Measurements from ENCODE around the gene PTCD2.

The PTCD2 gene

DNA sequence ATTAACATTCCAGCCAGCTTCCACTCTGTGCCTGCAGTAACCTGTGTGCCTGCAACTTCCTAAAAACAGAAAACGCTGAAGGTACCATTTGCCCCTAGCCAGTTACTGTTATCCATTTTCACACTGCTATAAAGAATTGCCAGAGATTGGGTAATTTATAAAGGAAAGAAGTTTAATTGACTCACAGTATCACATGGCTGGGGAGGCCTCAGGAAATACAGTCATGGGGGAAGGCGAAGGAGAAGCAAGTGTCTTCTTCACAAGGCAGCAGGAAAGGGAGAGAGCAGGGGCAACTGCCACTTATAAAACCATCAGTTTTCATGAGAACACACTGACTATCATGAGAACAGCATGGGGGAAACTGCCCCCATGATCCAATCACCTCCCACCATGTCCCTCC, 31.2 kb downstream of the PTCD2 start:
- DNase-seq = no peak

DNA sequence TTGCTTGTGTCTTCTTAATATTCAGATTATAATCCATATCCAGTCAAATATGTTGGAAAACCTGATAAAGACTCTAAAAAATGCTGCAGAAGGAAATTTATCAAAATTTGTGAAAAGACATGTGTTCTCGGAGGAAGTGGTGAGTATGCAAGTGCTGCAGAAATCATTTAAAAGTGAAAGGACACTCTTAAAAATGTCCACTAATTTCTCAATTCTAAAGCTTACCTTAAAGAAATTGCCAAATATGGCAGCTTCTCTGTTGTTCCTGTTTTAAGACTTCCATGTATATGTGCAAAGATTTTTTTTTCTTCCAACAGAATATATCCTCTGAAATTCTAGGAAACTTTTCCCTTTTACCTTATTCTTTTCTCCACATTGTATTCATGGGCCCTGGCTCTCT, 32.4 kb downstream of the PTCD2 start:
- DNase-seq = no peak

DNA sequence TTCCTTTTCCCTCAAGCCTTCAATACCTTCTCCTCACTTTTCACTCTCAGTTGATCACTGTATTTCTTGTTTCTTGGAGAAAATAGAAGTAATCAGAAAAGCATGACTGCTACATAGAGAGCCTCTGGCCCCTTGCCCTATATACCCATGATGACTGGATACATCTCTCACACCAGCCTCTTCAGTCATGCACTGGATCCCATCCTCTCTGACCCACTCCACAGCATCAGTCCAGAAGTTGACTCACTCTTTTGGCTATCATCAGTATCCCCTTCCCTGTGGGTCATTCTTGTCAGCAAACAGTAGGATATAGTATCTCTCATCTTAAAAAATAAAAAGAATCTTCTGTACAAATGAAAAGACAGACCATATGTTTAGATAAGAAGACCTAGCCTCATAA, 32.9 kb downstream of the PTCD2 start:
- no peak for DNase-seq

DNA sequence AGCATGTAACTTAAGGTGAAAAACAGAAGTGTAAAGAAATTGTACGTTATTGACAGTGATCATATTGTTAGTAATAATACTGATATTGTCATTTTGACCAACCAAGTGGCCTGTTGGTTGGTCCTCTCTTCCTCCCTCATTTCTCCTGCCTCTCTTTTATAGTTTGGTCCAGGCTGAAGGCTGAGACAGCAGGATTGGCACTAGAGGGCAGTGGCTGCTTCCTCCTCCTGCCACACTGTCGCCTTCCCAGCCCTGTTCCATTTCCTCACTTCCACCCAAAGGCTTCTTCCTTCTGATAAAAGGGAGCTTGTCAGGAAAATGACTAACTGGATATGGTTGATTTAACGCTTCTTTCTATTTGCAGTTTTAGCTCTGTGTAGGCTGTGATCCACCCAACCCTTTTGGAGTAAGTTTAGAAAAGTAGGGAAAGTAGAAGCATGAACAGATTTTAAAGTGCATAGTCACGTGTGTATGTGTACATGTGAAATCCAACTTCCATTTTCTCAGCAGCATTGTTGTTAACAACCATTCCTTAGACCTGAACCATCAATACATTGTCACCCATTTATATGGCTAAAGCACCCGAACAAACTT, 35.6 kb downstream of the PTCD2 start:
- no peak for DNase-seq

DNA sequence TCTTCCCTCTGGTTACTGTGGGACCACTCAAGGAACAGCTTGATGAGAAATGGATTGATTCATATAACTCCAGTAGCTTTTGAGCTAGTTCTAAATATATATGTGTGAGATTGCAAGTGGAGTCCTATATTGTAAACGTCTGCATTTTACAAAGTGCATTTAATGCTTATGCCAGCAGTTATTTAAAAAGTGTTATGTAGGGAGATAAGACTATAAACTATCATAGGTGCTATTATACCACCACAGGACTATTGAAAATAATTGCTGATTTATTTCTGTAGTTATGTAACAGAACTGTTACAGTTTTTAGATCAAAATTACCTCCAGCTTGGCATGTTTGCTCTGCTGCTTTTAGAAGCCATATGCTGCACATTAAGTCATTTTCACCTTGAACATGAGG, 36.2 kb downstream of the PTCD2 start:
- DNase-seq = no peak

DNA sequence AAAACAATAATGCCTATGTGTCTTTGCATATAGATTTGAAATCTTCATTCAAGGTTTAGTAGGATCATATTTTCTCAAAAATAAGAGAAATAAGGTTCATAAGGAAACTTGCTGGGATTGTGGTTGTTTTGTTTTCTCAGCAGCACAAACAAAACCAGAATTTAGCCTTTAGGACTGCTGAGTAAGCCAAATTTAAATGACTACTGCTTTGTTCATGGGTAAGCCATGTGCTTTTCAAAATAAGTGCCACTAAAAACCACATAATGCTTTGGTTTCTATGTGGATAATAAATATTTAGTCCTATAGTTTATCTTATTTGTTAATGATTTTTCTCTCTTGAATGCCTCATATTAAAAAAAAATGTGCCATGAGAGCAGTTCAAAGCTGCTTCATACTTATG, 38.8 kb downstream of the PTCD2 start:
- DNase-seq = no peak

DNA sequence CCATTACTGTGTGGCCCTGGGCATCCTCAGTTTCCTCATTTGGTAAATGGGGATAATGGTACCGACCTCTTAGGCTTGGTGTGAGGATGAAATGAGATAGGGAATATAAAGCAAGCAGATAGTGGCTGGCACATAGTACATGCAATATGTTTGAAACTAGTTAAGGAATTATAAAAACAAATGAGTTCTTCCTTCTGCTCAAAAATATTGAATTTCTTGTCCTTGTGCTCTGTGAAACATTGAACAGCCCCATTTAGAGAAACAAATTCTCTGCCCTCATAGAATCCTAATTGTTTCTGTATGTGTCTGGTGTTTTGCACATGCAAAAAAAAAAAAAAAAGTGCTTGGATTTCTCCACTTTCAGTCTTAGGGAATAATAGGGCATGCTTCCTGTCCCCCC, 39.7 kb downstream of the PTCD2 start:
- DNase-seq = no peak

DNA sequence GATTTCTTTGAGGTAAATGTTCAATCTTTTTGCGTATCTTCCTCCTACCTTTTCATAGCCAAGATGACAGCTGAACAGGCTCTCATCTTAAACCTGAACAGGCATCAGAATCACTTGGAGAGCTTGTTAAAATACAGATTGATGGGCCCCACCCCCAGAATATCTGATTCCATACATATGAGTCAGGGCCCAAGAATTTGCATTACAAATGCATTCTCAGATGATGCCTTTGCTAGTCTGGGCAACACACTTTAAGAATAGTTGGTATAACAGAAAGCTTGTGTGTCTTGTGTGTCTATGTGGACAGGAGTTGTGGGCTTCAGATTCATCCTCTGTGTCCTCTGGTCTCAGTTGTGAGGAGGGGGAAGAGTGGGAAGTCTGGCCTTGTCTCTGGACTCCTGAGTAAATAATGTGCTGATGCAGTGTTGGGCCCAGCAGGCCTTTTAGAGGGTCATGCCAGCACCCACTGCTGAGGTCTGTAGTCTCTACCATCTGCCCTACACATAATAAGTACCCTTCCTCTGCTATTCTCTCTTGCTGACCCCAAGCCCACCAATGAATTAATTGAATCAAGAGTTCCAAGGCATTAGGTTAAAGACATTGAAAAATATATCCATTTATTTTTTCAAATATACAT, 43.1 kb downstream of the PTCD2 start:
- DNase-seq = no peak

DNA sequence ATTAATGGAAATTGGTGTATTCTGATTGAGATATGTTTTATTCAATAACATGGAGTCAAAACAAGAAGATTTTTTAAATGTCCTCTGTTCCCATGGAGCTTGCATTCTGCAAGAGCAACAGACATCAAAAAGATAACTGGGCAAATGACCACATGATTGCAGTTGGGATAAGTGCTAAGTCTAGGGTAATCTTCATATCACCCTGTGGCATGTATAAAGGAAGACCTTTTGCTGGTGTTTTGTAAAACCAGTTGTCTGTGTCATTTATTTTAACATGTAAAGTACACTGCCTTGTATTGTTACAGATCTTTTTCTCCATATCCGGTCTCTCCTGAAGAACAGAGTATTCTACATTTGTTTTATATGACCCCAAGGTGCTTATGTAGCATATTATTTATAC, 44.0 kb downstream of the PTCD2 start:
- no peak for DNase-seq

DNA sequence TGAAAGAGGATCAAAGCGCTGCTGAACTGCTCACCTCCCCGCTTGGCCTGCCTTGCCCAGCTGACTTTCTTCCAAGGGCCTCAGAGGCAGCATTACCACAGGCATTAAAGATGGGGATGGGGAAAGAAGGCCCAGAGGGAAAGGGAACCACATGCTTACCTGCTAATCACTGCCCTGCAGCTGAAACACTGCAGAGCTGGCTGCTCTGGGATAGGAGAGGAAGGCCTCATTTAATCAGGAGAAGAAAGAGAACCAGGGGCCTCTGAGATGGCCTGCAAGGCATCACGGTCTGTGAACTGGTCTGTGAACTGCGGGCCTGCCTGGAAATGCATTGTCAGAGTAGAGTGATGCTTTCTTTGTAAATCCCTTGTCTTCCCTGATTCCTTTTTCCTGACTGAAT, 44.8 kb downstream of the PTCD2 start:
- no peak for DNase-seq

DNA sequence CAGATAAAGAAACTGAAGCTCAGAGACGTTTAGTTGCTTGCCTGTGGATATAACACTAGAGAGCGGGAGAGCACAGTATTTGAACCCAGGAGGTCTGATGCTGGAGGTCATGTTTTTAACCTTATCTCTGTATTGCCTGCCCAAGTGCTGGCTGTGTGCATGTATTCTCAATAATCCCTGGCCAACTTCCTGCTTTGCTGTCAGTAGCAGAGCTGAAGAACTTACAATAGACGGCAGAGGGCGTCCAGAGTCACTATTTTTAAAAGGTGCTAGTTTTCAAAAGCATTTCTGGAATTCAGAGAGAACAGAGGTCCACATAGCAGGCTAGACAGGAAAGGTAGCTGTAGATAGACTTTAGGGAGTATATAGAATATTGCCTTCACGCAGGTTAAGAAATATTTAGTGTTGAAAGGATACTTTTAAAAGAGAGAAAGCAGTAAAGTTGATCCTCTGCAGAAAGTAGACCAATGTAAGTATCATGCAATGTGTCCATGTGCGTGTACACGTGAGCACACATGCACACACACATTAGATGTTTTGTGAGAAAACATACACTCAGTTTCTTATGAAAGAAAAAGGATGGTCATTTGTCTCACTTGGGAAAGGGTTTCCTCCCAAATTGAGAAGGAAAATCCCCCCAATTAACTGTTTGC, 46.3 kb downstream of the PTCD2 start:
- DNase-seq = peak; percentile 72

DNA sequence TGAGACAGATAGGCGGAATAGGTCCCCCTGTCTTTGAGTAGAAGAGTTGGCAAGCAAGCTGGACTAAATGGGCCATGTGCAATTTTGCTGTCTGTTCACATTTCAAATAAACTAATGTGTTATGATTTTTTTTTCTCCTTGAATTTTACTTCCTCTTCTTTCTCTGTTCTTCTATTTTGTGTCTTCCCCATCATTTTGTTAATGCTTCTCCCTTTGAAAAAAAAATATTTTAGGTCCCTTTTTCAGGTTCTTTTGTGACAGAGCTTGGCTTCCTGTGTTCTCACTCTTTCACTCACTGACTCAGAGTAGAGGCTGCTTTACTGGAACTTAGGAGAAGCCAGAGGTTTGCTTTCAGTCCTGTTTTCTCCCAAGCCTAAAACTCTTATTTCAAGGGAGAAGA, 48.1 kb downstream of the PTCD2 start:
- DNase-seq = no peak

DNA sequence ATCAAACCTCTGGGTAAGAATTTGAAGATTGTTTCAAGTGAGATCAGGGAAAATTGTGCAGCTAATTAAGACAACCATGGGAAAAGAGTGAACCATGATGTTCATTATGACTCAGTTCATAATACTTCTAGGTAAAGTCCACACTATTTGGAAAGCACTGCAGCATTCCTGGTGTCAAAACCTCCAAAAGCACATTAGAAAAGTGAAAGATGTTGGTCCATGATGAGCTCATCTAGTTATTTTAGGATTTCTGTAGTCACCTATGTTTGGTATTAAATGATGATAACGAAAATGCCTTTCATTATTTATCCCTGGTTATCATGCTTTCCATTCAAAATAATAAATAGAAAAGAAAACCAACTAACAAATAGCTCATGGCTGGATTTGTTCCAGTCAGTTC, 49.1 kb downstream of the PTCD2 start:
- DNase-seq = no peak

DNA sequence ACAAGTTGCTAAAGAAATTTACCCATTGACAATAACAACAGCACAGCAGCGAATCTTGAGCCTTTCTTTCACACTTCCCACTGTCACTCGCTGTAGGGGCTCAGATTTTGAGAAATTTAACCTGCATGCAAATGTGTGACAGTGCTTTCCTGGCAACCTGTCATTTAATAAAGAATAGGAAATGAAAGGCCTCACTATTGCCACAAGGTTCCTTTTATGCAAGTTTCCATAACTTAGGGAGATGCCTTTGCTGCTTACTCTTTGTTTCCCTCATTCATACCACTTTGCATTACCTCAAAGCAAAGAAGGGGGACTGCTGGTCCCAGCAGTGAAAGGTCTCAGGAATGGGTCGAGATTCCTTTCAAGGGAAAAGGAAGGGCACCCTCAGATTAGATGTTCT, 49.5 kb downstream of the PTCD2 start:
- no peak for DNase-seq

DNA sequence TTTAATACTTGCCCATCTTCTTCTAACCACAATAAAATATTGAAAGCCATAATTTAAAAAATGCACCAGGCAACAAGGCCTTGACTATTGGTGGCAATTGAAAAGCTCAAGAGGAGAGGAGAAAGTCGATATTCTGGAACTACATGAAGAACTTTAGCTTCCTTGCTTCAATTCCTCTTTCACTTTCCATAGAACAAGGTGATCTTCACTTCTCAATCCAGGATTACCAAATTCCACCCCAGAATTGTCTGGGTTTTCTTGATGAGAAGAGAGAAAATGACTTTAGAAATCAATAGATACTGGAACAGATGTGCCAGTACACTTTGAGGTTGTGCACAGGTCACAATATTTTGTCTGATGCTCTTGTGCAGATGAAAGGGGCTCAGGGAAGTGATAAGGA, 52.2 kb downstream of the PTCD2 start:
- DNase-seq = no peak

DNA sequence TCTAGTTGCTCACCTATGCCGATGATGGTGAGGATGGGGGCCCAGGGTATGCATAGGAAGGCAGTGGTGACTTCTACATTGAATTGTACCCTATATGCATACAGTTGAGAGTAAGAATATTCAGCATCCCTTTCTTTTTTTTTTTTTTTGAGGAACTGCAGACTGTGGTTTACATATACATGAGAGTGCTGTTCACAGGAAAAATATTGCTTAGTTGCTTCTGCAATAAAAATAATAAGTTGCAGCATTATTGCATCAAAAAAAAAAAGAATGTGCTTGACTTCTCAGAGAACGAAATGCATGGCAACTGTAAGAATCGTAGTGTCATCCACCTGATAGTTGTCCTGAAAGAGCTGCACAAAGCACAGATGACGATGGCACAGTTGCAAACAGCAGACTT, 52.8 kb downstream of the PTCD2 start:
- no peak for DNase-seq

DNA sequence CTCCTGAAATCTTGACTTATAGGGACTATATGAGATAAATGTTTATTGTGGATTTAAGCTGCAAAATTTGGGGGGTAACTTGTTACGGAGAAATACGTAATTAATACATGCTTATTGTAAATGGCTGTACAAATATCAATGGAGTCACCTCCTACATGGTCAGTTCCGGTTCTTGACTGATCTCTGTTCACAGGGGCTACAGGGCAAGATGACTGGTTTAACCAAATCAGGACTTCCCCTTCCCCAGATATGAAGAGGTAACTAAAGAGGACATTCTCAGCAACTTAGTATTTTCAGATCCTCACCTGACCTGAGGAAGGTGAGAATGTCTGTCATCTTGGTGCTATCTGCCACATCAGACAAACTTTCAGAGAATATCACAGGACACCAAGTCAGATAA, 54.7 kb downstream of the PTCD2 start:
- DNase-seq = no peak

DNA sequence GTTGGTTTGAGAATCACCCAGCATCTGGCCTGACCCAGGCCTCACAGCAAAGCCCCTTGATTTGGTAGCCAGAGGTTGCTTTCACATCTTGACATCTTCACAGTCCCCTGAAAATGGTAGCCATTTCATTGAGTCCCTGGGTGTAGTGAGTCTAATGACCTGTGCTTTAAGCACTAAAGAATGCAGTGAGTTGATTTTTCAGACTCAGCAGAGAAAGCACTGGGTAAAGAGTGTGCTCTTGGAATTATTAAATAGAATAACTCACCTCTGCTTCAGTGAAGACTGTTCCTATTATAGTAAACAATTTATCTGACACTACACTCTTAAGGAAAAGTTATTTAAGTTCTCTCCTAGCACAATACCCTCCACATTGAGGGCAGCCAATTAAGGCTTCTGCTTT, 56.2 kb downstream of the PTCD2 start:
- DNase-seq = no peak

DNA sequence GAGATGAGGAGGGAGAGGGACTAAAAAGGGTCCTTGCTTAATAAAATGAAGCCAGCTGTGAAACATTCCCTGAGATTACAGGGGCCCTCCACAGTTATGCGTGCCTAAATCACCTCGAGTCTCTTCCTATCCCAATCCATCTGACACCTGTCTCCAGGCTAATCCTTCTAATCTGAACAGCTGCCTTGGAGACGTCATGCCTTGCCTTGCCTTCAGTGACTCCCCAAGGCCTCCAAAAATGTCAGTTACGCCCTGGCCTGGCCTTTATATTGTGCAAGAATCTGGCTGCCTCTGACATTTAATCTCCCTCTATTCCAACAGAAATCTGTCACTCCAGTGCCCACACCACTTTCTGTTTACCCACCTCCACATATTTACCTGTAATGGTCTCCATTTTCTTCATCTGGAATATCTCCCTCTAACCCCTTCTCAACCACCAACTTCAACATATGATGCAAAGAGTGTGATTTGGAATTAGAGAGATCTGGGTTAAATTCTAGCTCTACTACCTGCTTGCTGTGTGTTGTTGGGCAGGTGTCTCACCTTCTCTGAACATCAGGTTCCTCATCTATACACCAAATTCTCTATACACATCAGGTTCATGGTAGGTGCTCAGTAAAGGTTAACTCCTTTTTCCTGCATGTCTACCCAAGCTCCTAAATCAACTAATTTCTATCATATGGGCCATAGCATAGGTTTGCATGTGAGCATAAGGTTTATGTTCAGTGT, 57.9 kb downstream of the PTCD2 start:
- no peak for DNase-seq

DNA sequence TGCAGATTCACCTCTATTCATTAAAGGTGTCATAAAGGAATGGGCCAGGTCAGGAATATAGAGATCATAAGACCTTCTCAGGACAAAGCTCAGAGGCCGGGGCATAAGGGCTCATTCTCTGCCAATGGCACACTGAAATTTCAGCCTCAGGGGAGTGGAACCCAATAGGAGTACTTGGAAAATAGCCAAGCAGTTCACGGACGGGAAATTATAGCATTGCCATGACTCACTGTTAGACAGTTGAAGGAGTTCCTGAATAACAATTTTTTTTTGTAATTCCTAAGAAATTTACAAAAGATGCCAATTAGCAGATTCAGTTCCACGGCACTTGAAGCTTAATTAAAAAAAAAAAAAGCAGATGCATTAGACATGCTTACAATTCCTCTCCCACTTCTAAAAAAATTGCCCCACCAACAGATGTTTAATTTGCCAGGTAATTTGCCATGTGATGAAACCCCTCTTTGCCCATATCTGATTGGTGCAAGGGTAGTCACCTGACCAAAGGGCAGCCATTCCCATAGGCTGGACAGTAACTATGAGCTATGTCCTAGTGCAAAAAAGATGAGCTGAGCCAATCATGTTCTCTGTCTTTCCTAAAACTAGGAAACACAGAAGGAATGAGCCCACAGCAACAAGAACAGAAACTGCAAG, 58.6 kb downstream of the PTCD2 start:
- peak; percentile 16 for DNase-seq

DNA sequence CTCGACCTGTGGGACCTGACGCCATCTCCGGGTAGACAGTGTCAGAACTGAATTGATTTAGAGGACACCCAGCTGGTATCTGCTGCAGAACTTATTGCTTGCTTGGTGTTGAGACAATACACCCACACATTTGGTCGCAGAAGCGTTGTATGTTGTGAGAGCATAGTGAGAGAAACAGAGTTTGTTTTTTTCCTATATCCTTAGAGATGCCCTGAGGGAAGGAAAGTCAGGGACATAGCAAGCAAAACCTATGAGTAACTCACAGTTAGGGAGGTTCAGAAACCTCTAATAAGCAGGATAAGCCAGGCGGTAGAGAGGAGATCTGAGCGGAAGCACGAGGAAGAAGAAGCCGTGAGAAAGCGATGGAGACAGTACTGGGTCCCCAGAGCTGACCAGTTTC, 59.8 kb downstream of the PTCD2 start:
- DNase-seq = no peak

DNA sequence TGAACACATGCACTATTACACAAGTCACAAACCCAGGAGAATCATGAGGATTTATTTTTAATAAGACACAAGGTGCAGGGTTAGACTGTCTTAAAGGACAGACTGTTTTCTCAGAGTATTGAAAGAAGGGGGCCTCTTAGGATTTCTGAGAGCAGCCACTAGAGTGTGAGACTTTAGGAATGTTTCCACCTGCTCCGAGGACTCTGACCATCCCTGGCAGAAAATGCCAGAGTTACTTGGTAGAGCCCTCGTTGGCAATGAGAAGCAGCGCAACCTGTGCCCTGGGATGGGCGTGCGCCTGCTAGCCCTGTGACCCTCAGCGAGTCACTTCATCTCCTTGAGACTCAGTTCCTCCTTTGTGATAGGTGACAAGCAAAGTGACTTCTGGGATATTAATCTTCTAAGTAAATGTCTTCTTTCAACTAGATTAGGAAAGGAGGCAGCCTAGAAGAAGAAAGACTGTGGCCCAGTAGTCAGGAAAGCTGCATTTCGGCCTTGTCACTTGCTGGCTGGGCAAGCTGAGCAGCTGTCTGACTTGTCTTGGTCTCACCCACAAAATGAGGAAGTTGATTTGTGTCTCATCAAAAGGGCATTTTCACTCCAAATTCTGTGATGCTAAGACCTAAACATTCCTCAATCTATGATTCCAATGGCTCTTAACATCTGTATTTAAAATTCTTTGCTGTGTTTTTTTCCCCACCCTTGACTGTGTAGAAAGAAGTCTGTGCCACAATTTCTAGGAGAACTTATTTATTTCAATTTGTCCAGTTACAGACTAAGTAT, 60.5 kb downstream of the PTCD2 start:
- DNase-seq = no peak

DNA sequence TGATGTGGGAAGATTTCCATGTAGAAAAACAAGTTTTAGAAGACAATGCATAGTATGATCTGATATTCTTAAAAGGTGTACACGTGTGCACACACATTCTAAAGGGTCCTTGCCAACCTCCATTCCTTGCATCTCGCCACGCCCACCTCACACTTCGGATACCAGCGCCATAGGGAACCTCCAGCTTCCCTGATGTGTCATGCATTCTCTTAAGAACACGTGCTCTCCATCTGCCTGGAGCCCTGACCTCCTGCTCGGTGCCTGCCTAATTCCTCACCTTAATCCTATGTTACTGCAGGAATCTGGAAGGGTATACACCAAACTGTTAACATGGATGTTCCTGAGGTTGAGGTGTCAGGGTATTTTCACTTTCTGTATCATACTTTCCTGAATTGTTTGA, 63.1 kb downstream of the PTCD2 start:
- no peak for DNase-seq

Data from NCI-H1694 (cell line).